Activated CD8-positive, alpha-beta memory T cell treated with anti-CD3 and anti-CD28 coated beads, Interleukin-2, amount 50 U/mL, for 1 hour (primary cell): Measurements from ENCODE around the gene MSX2.

ENCODE experiments used
- DNase-seq: peaks from one replicate; pipeline ENCODE4 v3.0.0-alpha.2; 2020; ENCODE audit errors: extremely low read depth

Gene MSX2

DNA sequence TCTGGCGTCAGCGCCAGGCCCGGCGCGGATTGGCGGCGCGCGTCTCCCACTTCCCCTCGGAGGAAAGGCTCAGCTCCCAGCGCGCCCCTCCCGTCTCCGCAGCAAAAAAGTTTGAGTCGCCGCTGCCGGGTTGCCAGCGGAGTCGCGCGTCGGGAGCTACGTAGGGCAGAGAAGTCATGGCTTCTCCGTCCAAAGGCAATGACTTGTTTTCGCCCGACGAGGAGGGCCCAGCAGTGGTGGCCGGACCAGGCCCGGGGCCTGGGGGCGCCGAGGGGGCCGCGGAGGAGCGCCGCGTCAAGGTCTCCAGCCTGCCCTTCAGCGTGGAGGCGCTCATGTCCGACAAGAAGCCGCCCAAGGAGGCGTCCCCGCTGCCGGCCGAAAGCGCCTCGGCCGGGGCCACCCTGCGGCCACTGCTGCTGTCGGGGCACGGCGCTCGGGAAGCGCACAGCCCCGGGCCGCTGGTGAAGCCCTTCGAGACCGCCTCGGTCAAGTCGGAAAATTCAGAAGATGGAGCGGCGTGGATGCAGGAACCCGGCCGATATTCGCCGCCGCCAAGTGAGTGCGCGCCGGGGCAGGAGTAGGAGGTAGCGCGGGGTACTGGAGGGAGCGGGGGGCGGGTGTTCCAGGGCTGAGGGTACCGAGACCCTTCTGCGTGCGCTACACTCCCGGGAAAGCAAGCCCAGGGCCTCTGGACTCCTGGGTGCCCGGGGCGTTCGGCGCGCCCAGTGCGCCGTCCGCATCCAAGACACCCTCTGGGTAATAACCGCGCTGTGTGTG, at the start of gene MSX2:
TSS of gene MSX2 (plus strand) at position 99 of the 777 bp plus-strand sequence. CDS start at position 177, 78 bp downstream.
- no peak for DNase-seq

DNA sequence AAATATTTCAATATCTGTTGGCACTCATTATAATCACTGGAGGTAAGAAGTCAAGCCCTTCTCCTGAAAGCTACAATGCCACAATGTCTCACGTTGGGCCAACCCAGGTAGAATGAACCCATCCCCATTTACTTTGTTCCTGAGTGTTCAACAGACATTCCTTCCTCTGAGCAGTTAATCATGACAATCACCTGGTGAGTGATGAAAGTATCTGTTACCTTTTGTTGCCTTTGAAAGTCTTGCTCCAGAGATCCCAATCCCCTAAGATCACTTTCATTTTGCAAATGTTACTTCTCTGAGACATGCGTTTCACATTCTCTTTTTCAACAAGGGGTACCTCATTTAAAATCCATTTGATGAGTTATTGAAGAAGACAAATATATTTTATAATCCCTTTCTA, 49.3 kb upstream of the MSX2 start:
- no peak for DNase-seq

DNA sequence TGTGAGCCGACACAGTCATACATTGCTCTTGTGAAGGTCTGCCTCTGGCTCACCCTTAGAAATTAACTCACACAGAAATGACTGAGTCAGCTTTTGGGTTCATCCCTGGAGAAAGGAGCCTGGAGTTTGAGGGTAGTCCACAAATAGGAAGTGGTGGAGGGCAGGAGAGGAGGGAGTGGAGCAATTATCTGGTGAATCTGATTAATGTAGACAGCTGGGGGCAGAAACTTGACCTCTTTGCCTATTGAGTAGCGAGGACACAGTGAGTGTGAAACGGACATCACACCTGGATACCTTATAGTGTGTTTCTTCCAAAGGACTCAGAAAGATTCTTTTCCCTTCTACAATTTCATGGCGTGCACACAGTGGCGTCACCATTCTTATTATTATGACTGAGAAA, 48.5 kb upstream of the MSX2 start:
- no peak for DNase-seq

DNA sequence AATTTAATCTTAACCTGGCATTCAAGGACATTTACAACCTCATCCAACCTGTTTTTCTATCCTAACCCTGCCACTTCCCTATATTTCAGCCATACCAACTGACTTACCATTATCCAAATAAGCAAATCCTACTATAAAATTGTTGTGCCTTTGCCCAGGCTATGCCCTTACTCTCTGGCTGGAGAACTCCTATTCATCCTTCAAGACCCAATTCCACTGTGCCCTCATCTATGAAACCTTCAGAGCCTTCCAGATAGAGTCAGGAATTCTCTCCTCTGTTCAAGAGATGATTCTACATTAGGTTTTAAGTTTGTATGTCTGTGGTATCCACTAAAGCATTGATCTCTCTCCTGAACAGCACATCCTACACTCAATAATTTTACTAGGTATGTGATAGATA, 46.3 kb upstream of the MSX2 start:
- no peak for DNase-seq

DNA sequence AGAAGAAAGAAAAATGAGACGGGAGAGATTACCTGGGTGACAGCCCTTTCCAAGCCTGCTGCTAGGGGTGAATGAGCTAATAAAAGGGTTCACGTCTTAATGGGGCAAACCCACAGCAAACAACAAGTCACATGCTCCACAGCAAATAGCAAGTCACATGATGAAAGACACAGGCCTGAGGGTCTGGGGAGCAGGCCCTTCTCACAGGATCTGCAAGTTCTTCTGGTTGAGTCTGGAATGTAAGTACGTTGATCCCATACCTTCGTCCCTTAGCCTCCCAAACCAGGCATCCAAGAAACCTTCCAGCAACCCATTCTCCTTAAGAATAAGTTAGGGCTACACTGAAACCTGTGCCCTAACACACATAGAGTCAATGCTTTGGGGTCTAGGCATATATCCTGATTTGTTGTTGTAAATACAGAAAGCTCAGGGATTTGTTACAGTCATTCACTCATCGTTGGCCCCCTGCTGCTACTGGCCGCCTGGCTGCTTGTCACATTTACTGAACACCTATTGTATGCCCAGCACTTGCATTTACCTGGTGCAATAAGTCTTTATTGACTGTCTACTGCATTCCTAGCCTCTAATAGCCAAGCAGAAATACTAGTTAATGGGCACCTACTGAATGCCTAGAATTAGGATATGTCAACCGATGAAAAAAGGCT, 43.3 kb upstream of the MSX2 start:
- DNase-seq = no peak

DNA sequence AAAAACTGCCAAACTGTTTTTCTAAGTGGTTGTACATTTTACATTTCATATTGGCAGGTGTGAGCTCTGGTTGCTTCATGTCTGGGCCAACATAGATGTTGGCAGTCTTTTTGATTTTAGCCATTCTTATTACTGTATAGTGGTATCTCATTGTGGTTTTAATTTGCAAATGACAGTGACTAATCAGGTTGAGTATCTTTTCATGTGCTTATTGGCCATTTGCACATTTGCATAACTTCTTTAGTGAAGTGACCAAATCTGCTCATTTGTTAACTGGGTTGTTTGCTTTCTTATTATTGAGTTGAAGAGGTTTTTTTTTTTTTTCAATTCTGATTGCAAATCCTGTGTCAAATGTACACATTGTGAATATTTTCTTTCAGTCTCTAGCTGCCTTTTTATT, 36.9 kb upstream of the MSX2 start:
- no peak for DNase-seq

DNA sequence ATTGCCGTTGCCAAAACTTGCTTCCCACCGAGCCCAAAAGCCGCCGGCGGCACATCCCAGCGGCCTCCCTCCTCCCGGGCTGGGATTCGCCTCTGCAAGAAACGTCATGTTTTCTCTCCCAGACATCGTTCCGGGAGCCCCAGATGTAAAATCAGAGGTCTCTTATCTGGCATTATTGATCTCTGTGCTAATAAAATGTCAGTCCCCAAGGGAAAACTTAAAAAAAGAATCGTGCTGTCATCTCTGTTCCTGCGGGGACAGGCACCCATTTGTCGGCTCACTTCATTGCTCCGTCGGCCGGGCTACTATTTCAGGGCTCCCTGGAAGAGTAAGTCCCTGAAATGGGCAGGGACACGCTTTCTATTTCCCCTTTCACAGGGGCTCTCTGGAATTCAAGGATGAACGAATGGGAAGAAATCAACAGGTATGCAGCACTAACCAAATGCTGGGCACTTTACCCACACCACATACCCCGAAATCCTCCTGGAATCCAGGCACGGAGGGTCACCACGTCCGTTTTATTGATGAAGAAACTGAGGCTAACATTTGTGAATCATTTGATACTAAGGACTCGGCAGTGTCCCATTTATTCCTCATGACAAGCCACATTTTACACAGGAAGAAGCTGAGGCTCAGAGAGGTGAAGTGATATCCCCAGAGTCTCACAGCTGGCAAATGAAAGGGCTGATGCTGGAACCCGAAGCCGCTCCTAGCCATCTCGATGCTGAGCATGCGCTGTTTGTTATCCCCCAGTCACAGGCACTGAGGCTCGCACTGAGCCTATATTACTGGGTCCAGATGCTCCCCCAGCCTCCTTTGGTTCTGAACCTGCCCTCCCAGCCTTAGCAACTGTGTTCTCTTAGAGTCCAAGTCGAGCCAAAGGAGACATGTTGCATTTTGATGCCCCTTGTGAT, 35.7 kb upstream of the MSX2 start:
- DNase-seq = no peak

DNA sequence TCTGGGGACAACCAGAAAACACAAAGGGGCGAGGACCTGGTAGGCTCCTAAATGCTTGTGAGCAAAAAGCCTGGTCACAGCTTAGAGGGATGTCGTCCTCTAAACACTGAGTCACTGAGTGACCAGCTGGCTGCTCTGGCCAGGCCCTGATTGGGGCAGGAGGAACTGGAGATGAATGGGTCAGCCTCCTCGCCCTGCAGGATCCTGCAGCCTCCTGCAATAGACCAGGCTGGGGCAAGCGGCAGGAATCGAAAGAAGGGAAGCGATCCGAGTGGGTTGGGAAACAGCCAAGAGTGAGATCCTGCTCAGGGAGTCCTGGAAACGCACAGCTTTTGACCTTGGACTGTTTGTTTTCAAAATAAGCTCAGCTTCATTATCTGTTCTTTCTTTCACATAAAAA, 34.1 kb upstream of the MSX2 start:
- no peak for DNase-seq

DNA sequence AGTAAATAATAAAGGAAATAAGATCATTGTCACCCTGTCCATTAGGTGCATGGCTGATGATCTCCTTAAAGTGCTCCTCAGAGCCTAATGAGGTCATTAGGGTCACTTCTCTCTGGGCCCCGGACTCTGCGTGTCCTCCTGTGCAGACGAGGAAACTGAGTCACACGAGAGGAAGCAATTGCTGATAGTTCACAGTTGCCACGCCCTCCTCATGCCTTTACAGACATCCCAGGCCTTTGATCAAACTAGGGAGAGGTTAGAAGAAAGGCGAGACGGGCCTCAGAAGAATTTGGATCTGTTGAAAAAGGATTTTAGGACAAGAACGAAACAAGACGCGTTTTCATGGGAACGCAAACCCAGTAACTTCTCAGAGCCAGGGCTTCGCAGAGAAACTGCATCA, 32.0 kb upstream of the MSX2 start:
- DNase-seq = no peak

DNA sequence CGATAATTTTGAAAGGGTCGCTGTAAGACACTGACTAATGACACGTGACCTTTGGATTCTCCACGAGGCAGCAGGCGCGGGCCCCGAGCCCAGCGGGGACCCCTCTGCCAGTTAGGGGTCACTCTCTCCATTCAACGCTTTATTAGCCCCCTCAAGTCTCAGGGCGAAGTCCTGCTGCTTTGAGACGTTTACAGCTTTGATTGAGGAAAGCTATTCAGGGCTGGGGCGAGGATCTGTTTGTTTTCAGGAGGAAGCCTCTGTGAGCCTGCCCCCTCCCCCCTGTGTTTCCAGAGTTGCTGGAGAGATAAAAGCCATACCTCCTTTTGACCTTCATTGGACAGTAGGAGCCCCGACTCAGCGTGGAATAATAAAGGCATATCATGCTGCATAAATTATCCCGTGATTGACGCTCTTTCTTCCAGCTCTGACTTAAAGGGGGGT, 31.4 kb upstream of the MSX2 start:
- DNase-seq = no peak

DNA sequence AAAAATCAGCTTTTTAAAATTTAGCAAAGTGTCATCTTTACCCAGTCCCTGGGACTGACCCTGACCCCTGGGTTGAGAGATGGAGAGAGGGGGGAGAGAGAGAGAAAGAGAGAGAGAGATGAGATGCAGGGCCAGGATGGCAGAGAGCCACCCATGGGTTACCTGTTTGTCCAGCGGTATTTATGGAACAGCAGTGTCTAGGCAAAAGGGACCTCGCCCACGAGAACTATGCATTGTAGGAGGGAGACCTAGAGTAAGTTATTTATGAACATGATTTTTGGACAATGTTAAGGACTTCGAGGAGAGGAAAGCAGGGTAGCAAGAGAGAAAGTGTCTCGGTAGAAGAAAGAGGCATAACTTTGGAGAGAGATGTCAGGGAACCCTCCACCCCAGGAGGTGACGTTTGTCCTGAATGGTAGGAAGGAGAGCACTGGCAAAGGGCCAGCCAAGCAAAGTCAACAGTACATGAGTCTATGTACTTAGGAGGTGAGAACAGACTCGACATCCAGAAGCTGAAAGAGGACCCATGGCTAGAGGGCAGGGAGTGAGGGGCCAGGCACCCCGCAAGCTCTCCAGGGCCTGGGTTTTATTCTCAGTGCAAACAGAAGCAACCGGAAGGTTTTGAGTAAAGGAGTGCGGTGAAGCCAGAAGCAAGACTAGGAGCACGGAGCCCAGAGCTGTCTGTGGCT, 30.5 kb upstream of the MSX2 start:
- DNase-seq = no peak

DNA sequence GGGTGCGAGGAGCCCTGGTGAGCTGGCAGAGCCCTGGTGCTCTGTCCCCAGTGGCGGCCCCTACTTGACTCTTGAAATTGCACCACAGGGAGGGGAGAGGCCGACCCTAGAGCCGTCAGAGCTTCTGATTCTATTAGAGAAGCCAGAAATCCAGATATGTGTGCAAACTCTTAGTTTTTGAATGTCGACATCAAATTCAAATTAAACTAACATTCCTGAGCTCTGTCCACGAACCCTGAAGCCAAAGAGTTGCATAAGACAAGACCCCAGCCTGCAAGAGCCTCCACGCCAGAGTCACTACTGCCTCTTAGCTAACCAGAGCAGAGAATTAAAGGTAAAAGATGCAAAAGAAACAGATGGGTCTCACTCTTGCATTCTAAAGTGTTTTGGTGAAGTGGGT, 29.8 kb upstream of the MSX2 start:
- DNase-seq = no peak

DNA sequence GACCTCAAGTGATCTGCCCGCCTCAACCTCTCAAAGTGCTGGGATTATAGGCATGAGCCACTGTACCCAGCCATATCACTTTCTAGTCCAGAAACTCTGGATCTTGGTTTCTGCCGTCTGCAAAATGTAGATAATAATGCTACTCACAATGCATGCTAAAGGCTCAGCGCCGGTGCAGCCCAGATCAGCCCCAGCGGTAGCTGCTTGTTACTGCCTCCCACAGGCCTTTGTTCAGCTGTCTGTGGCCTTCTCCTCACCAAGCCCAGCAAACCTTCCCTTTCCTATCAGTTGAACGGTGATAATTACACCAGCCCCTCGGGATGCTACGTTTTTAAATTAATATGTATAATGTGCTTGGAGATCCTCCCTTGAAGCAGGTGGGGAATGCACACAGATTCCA, 26.2 kb upstream of the MSX2 start:
- DNase-seq = no peak

DNA sequence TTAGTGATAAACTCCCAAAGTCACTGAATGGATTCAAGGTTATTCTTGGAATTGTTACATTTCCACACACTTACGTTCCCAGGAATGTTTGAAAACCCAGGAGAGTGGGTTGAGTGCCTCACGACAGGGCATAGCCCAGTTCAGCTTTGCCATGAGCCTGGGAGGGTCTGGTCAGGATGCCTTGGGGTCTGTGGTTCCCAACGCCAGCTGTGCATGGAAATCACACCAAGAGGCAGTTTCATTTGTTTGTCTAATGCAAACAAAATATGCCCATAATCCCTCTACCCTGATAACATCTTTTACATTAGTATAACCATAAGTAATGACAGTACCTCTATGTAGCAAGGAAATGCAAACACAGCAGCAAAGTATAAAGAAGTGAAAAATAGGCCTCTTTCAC, 25.3 kb upstream of the MSX2 start:
- DNase-seq = no peak

DNA sequence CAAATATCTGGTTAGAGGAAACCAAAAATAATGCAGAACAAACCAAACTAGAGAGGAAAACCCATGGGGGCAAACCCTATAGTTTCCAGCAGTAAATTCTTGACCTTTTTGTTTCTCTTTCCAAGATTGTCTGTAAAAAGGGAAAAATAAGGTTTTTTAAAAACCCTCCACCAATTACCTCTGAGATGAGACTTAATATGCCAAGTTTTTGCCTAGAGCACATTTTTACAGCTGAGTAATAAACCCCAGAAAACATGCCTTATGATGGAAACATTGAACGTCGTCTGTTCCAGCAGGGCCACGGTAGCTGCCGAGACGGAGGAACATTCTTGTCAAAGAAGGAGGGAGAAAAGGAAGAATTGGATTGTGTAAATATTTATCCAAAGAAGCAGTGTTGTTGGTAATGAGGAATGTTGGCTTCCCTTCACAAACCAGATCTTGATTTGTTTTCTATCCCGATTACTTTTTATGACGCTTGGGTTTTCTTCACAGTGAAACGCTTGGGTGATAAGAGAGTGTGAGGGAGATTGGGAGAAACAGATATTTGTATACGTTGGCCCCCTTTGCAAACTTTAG, 17.3 kb upstream of the MSX2 start:
- no peak for DNase-seq

DNA sequence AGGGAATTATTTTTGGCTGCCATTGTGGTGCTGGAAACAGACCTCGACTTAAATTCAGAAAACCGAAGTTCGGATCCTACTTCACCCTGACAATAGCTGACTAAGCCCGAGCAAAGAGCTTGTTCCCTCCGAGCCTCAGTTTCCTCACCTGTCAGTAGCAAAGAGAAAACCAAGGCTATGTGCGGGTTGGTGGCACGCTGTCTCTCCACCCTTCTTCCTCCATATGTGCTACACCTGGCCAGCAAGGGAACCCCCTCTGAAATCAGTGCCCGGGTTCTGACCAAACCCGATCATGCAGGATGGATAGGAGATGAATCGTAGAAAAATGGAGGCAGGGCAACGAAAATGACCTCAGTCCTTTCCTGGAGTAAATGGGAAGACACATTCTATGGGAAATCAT, 16.7 kb upstream of the MSX2 start:
- no peak for DNase-seq

DNA sequence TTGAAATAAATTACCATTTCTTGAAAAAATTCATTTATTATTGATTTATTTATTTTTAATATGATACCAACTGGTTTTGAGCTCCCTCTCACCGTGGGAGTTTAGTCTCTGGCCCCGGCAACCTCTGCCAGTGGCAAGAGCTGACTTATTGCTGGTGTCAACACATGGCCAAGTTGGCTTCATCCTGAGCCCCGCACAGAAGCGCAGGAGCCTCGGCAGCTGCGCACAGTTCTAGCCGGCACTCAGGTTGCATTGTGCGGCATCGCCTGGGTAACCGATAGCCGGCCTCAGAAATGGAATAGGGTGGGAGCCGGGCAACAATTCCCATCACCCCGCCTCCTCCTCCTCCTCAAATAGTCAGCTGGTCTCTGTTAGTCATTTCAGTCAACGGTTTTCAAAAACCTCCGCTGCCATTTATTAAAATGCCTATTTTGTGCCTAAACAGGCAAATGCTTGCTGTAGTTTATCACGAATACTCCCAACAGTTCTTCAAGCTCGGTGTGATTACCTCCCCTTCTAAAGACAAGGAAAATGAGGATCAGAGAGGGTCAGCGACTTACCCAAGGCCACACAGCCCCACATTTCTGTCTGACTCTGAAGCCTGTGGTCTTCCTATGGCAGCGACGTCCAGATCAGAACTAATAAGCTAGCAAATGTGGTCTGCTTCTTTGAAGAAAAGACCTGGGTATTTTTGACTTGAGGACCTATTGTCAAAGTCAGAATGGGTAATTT, 15.7 kb upstream of the MSX2 start:
- DNase-seq = no peak

DNA sequence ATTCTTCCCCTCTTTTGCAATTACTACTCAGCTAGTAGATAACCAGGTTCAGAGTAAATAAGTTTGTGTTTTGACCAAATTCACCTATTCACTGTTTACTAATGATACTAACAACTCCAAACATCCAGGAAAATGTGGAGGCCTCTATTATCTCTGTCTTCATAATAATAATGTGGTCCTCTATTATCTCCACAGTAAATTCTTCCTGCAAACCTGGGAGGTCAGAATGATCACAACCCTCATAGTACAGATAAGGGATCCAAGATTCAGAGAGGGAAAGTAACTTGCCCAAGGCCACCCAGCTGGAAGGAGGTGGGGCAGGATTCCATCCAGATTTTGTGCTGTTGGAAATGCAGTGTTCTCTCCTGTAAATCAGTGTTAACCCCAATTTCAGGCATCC, 9.6 kb upstream of the MSX2 start:
- no peak for DNase-seq

DNA sequence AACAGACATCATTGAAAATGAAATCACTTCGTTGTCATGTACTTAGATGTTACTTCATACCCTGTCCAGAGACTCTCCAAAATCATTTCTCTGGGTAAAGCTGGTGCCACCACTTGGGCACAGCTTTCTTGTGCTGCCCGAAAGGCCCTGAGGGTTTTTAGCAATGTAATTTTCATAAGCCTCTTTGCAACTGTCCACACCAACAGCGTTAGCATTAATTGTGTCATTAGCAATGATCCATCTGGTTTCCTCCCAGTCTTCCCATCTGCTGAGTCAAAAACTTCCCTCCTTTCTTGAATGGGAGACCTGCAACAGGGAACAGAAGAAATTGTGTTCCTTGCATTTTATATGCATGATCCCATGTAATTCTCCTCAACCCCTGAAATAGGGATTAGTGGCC, 8.6 kb upstream of the MSX2 start:
- no peak for DNase-seq

DNA sequence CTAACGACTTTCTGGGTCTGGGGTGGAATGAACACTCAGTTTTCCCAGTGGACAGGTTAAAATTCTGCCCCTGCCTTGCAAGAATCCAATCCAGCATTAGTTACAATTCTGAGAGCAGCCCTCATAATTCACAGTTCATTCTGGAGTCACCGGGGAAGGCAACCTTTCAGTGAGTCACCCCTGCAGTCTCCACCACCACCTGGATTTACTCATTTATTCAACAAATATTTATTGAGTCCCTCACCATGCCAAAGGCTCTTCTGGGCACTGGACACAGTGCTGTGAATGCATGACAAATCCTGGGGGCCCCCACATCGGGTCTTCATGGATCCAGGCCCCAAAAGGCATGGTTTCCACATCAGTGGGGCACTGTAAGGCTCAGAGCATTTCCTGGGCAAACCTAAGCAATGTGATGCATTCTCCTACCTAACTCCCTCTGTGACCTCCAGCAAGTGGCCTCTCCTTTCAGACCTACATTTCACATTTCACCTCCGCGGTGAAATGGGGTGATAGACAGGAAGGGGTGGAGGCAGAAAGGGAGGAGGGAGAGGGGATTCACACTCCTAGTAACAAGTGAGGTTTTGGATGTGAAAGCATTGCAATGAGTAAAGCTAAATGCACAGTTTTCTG, 6.4 kb upstream of the MSX2 start:
- no peak for DNase-seq
